Kidney epithelial cell (primary cell): ENCODE measurements around the gene NNMT. TPM values are rescaled to one million over a fixed set of nuclear protein-coding genes. Genes with fewer than 3 reads are reported as not detected.

Experiments used
- DNase-seq: peaks from one replicate; pipeline ENCODE4 v3.0.0-alpha.2; 2010; ENCODE audit warnings: low read depth
- H3K27me3 ChIP-seq: 2 replicates; pipeline ENCODE4 v1.6.0; 2011; ENCODE audit warnings: low read length; ENCODE audit not compliant: control insufficient read depth, insufficient read depth
- H3K36me3 ChIP-seq: 2 replicates; pipeline ENCODE4 v1.5.1; 2011; ENCODE audit warnings: low read length; ENCODE audit not compliant: control insufficient read depth, insufficient read depth
- H3K4me3 ChIP-seq: 2 replicates; pipeline ENCODE4 v1.5.1; 2011; ENCODE audit warnings: low read depth, mild to moderate bottlenecking, control low read depth, low read length
- CTCF ChIP-seq: IDR thresholded peaks from 2 replicates; pipeline ENCODE4 v1.5.1; 2011; ENCODE audit warnings: mild to moderate bottlenecking, moderate library complexity, low read length, control low read depth, inconsistent platforms; ENCODE audit not compliant: insufficient read depth, poor library complexity, severe bottlenecking
- total RNA-seq: library from RNA; depleted of rRNA; stranded (reverse); fragments of >200 nt; gene quantifications from 2 replicates; pipeline ENCODE4 v1.2.3, GENCODE V29; 2015

The NNMT gene
- total RNA-seq, 1 donor from 2014 or later: 470 TPM

- TF ChIP-seq CTCF: no peak
These were observed 8.1 kb upstream of the NNMT start for GRCh38 chr11:114288136-114288535.

GRCh38 chr11:114289779-114290178 lies 6.4 kb upstream of the NNMT start:
- Histone ChIP-seq H3K36me3 (no peaks in the 10 kb centered on the region), H3K4me3 (no peak overlapping the region), H3K27me3 (no peaks in the 10 kb centered on the region)
- TF ChIP-seq CTCF: no peak
- no peak for DNase-seq

More at GRCh38 chr11:114288136-114288535, 8.1 kb upstream of the NNMT start:
- Histone ChIP-seq H3K4me3 (no peak overlapping the region), H3K36me3 (no peaks in the 10 kb centered on the region), H3K27me3 (no peaks in the 10 kb centered on the region)
- DNase-seq: no peak

- no peaks in the 10 kb centered on the region for H3K36me3 ChIP-seq
- DNase-seq: no peak
- TF ChIP-seq CTCF: no peak
- H3K27me3 ChIP-seq: no peaks in the 10 kb centered on the region
- no peak overlapping the region for H3K4me3 ChIP-seq
These were observed 5.5 kb upstream of the NNMT start for GRCh38 chr11:114290503-114291235.

- Histone ChIP-seq H3K36me3 (no peaks in the 10 kb centered on the region), H3K27me3 (no peaks in the 10 kb centered on the region), H3K4me3 (no peak overlapping the region)
- DNase-seq: no peak
- no peak for TF ChIP-seq CTCF
These were observed 4.8 kb upstream of the NNMT start for GRCh38 chr11:114291381-114291780.

- TF ChIP-seq CTCF: no peak
- no peaks in the 10 kb centered on the region for H3K27me3 ChIP-seq
- no peaks in the 10 kb centered on the region for H3K36me3 ChIP-seq
- DNase-seq: peak; percentile 84
- H3K4me3 ChIP-seq: no peak overlapping the region
These were observed 4.1 kb upstream of the NNMT start for GRCh38 chr11:114291842-114292680.
